ENCODE measurements around the gene MGAT5B. TPM values are rescaled to one million over a fixed set of nuclear protein-coding genes. Genes with fewer than 3 reads are reported as not detected.
"Not testable (repeated sequence)": the region's sequence is repeated elsewhere in the genome, so short reads cannot be mapped to it uniquely, and the experiment has no call there.

Gene MGAT5B
- total RNA-seq, 1 donor from 2014 or later, result 6.2 TPM

- no peak for TF ChIP-seq CTCF (IDR thresholded peaks at IDR 0.05; ENCODE audit: unreplicated experiment)
- Mint-ChIP-seq H3K4me3 (ENCODE audit: unreplicated experiment) (no peak overlapping the region), H3K36me3 (ENCODE audit: low read depth, unreplicated experiment) (no peaks in the 10 kb centered on the region), H3K27ac (ENCODE audit: unreplicated experiment) (no peak overlapping the region), H3K27me3 (ENCODE audit: unreplicated experiment) (no peaks in the 10 kb centered on the region), H3K4me1 (ENCODE audit: unreplicated experiment) (peaks cover 3% of the 10 kb centered on the region), H3K9me3 (ENCODE audit: unreplicated experiment) (no peaks in the 10 kb centered on the region)
- no peak for DNase-seq (ENCODE audit: low spot score)
These were observed 34.5 kb upstream of the MGAT5B start for GRCh38 chr17:76833747-76834146.

- no peak overlapping the region for H3K27ac Mint-ChIP-seq (ENCODE audit: unreplicated experiment)
- DNase-seq (ENCODE audit: low spot score), result no peak
- no peaks in the 10 kb centered on the region for H3K9me3 Mint-ChIP-seq (ENCODE audit: unreplicated experiment)
- H3K27me3 Mint-ChIP-seq (ENCODE audit: unreplicated experiment), result no peaks in the 10 kb centered on the region
- TF ChIP-seq CTCF (IDR thresholded peaks at IDR 0.05; ENCODE audit: unreplicated experiment), result no peak
- H3K4me1 Mint-ChIP-seq (ENCODE audit: unreplicated experiment), result peaks cover 9% of the 10 kb centered on the region
- no peaks in the 10 kb centered on the region for H3K36me3 Mint-ChIP-seq (ENCODE audit: low read depth, unreplicated experiment)
- H3K4me3 Mint-ChIP-seq (ENCODE audit: unreplicated experiment), result no peak overlapping the region
These were observed 33.3 kb upstream of the MGAT5B start for GRCh38 chr17:76834870-76835269.

- no peaks in the 10 kb centered on the region for H3K9me3 Mint-ChIP-seq (ENCODE audit: unreplicated experiment)
- H3K36me3 Mint-ChIP-seq (ENCODE audit: low read depth, unreplicated experiment), result no peaks in the 10 kb centered on the region
- peaks cover 1% of the 10 kb centered on the region for H3K27me3 Mint-ChIP-seq (ENCODE audit: unreplicated experiment)
- no peak for TF ChIP-seq CTCF (IDR thresholded peaks at IDR 0.05; ENCODE audit: unreplicated experiment)
- no peak overlapping the region for H3K27ac Mint-ChIP-seq (ENCODE audit: unreplicated experiment)
- no peak for DNase-seq (ENCODE audit: low spot score)
- no peak overlapping the region for H3K4me3 Mint-ChIP-seq (ENCODE audit: unreplicated experiment)
- peaks cover 27% of the 10 kb centered on the region for H3K4me1 Mint-ChIP-seq (ENCODE audit: unreplicated experiment)
These were observed 27.8 kb upstream of the MGAT5B start for GRCh38 chr17:76840443-76840767.

GRCh38 chr17:76840884-76841775 is 27.1 kb upstream of the MGAT5B start:
- no peak overlapping the region for H3K4me3 Mint-ChIP-seq (ENCODE audit: unreplicated experiment)
- H3K27me3 Mint-ChIP-seq (ENCODE audit: unreplicated experiment), result peaks cover 1% of the 10 kb centered on the region
- no peak for TF ChIP-seq CTCF (IDR thresholded peaks at IDR 0.05; ENCODE audit: unreplicated experiment)
- DNase-seq (ENCODE audit: low spot score), result no peak
- H3K4me1 Mint-ChIP-seq (ENCODE audit: unreplicated experiment), result peaks cover 27% of the 10 kb centered on the region
- H3K27ac Mint-ChIP-seq (ENCODE audit: unreplicated experiment), result no peak overlapping the region
- H3K36me3 Mint-ChIP-seq (ENCODE audit: low read depth, unreplicated experiment), result no peaks in the 10 kb centered on the region
- no peaks in the 10 kb centered on the region for H3K9me3 Mint-ChIP-seq (ENCODE audit: unreplicated experiment)

GRCh38 chr17:76841776-76842405 is 26.3 kb upstream of the MGAT5B start:
- no peak for DNase-seq (ENCODE audit: low spot score)
- Mint-ChIP-seq H3K4me3 (ENCODE audit: unreplicated experiment) (no peak overlapping the region), H3K27me3 (ENCODE audit: unreplicated experiment) (peaks cover 1% of the 10 kb centered on the region), H3K4me1 (ENCODE audit: unreplicated experiment) (peaks cover 31% of the 10 kb centered on the region), H3K9me3 (ENCODE audit: unreplicated experiment) (no peaks in the 10 kb centered on the region), H3K36me3 (ENCODE audit: low read depth, unreplicated experiment) (no peaks in the 10 kb centered on the region), H3K27ac (ENCODE audit: unreplicated experiment) (no peak overlapping the region)
- TF ChIP-seq CTCF (IDR thresholded peaks at IDR 0.05; ENCODE audit: unreplicated experiment), result no peak

GRCh38 chr17:76843068-76843467 is 25.1 kb upstream of the MGAT5B start:
- not testable (repeated sequence) for H3K4me3 Mint-ChIP-seq (ENCODE audit: unreplicated experiment); H3K27ac Mint-ChIP-seq (ENCODE audit: unreplicated experiment); H3K36me3 Mint-ChIP-seq (ENCODE audit: low read depth, unreplicated experiment); H3K27me3 Mint-ChIP-seq (ENCODE audit: unreplicated experiment); H3K9me3 Mint-ChIP-seq (ENCODE audit: unreplicated experiment); DNase-seq (ENCODE audit: low spot score)
- peaks cover 31% of the 10 kb centered on the region for H3K4me1 Mint-ChIP-seq (ENCODE audit: unreplicated experiment)
